ENCODE results near the gene TMEM132C. TPM values are rescaled to one million over a fixed set of nuclear protein-coding genes. Genes with fewer than 3 reads are reported as not detected.

The TMEM132C gene
- total RNA-seq, 4 donors from 2014 or later, result 0.13 to 7.6 (median 0.37) TPM

- H3K4me3 ChIP-seq, result no peak overlapping the region
- WGBS, 2 donors, result 43 to 58% methylated on average over 2 to 6 of the region's 7 CpGs
- TF ChIP-seq, protein P1, sequence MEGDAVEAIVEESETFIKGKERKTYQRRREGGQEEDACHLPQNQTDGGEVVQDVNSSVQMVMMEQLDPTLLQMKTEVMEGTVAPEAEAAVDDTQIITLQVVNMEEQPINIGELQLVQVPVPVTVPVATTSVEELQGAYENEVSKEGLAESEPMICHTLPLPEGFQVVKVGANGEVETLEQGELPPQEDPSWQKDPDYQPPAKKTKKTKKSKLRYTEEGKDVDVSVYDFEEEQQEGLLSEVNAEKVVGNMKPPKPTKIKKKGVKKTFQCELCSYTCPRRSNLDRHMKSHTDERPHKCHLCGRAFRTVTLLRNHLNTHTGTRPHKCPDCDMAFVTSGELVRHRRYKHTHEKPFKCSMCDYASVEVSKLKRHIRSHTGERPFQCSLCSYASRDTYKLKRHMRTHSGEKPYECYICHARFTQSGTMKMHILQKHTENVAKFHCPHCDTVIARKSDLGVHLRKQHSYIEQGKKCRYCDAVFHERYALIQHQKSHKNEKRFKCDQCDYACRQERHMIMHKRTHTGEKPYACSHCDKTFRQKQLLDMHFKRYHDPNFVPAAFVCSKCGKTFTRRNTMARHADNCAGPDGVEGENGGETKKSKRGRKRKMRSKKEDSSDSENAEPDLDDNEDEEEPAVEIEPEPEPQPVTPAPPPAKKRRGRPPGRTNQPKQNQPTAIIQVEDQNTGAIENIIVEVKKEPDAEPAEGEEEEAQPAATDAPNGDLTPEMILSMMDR (IDR thresholded peaks at IDR 0.05), result no peak
- no peak for TF ChIP-seq POLR2A (IDR thresholded peaks at IDR 0.05)
- H3K36me3 ChIP-seq, result no peaks in the 10 kb centered on the region
- H3K4me1 ChIP-seq, result no peaks in the 10 kb centered on the region
- intact Hi-C loops (cut with DNase I), result no loop called here
- DNase-seq, result no peak
- H3K27me3 ChIP-seq, result no peaks in the 10 kb centered on the region
- H3K9me3 ChIP-seq, result peaks cover 0 to 23% (median 6%) of the 10 kb centered on the region in 3 donors
- no peak overlapping the region for H3K27ac ChIP-seq
Measured at GRCh38 chr12:128567730-128568129, 300.8 kb downstream of the TMEM132C start.

DNA sequence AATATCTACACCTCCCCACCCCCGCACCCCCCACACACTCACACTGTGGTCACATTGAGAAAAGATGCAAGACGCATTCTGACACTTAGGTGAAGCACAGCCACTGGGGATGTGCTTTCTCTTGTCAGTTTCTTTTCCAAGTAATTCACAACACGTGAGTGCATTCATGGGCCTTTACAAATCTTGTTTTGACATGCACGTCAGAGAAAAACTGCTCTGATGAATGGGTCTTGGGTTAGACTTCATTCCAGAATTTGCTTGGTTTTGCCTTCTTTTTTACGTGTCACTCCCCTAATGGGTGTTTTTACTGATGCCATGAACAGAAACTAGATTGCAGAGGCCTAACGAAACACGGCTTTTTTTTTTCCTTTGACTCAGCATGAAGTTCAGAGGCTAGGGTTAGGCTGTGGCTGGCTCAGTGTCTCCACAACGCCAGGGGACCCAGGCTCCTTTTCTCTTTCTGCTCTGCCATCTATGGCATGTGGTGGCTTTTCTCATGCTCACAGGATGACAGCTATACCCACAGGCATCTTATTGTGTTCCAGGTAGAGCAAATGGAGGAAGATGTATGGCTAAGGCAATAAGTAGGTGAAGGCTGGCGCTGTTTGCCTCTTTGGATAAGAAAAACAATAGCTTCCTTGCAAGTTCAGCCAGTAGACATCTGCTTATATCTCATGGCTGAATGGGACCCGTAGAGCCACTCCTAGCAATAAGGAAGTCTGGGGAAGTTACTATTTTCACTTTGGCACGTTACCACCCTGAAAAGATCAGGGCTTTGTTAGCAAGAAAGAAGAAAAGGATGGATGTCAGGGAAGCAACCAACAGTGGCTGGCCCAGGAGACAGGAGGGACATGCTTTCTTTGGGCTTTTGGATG is 303.5 kb downstream of the TMEM132C start:
- no peak overlapping the region for H3K4me3 ChIP-seq
- 27 to 42% methylated on average over 11 of the region's 11 CpGs for WGBS, 2 donors
- DNase-seq, result no peak
- TF ChIP-seq POLR2A (IDR thresholded peaks at IDR 0.05), result no peak
- TF ChIP-seq, protein P1 (IDR thresholded peaks at IDR 0.05), result no peak
- H3K9me3 ChIP-seq, result peaks cover 0 to 10% (median 6%) of the 10 kb centered on the region in 3 donors
- H3K27me3 ChIP-seq, result no peaks in the 10 kb centered on the region
- no peaks in the 10 kb centered on the region for H3K4me1 ChIP-seq
- intact Hi-C loops (cut with DNase I), result no loop called here
- H3K27ac ChIP-seq, result no peak overlapping the region
- H3K36me3 ChIP-seq, result no peaks in the 10 kb centered on the region

- Histone ChIP-seq H3K4me1 (no peaks in the 10 kb centered on the region), H3K27me3 (no peaks in the 10 kb centered on the region), H3K4me3 (no peak overlapping the region), H3K9me3 (peaks cover 0 to 10% (median 6%) of the 10 kb centered on the region in 3 donors), H3K36me3 (no peaks in the 10 kb centered on the region), H3K27ac (no peak overlapping the region)
- intact Hi-C loops (cut with DNase I), result no loop called here
- DNase-seq, result no peak
- 80% methylated on average over 6 of the region's 7 CpGs; no CpG with 5 or more reads in 1 of the 2 donors for WGBS, 2 donors
- TF ChIP-seq, protein P1 (IDR thresholded peaks at IDR 0.05), result no peak
- TF ChIP-seq POLR2A (IDR thresholded peaks at IDR 0.05), result no peak
Measured at GRCh38 chr12:128571906-128572810, 305.2 kb downstream of the TMEM132C start.

- Histone ChIP-seq H3K27ac (no peak overlapping the region), H3K36me3 (no peaks in the 10 kb centered on the region), H3K4me3 (no peak overlapping the region), H3K4me1 (no peaks in the 10 kb centered on the region), H3K27me3 (no peaks in the 10 kb centered on the region), H3K9me3 (peaks cover 0 to 10% (median 6%) of the 10 kb centered on the region in 3 donors)
- intact Hi-C loops (cut with DNase I), result no loop called here
- TF ChIP-seq, protein P1 (IDR thresholded peaks at IDR 0.05), result no peak
- no peak for TF ChIP-seq POLR2A (IDR thresholded peaks at IDR 0.05)
- DNase-seq, result no peak
- WGBS, 2 donors, result 63 to 64% methylated on average over 4 of the region's 4 CpGs
Measured at GRCh38 chr12:128573907-128574306, 306.9 kb downstream of the TMEM132C start.

Measured in esophagus squamous epithelium (tissue), 5 donors.